PFSK-1 (cell line): ENCODE results near the gene TOP1.

ENCODE experiments used
- POLR2AphosphoS5 ChIP-seq: IDR thresholded peaks from 2 replicates; pipeline ENCODE4 v1.6.1; 2012; ENCODE audit warnings: low read depth, mild to moderate bottlenecking, control low read depth, low read length, moderate library complexity
- SIN3A ChIP-seq: IDR thresholded peaks from 2 replicates; pipeline ENCODE4 v1.6.1; 2012; ENCODE audit warnings: mild to moderate bottlenecking, low read length, moderate library complexity, borderline replicate concordance; ENCODE audit not compliant: insufficient read depth
- TAF1 ChIP-seq: IDR thresholded peaks from 2 replicates; pipeline ENCODE4 v1.6.1; 2012; ENCODE audit warnings: low read length, control low read depth, borderline replicate concordance; ENCODE audit not compliant: insufficient read depth

DNA sequence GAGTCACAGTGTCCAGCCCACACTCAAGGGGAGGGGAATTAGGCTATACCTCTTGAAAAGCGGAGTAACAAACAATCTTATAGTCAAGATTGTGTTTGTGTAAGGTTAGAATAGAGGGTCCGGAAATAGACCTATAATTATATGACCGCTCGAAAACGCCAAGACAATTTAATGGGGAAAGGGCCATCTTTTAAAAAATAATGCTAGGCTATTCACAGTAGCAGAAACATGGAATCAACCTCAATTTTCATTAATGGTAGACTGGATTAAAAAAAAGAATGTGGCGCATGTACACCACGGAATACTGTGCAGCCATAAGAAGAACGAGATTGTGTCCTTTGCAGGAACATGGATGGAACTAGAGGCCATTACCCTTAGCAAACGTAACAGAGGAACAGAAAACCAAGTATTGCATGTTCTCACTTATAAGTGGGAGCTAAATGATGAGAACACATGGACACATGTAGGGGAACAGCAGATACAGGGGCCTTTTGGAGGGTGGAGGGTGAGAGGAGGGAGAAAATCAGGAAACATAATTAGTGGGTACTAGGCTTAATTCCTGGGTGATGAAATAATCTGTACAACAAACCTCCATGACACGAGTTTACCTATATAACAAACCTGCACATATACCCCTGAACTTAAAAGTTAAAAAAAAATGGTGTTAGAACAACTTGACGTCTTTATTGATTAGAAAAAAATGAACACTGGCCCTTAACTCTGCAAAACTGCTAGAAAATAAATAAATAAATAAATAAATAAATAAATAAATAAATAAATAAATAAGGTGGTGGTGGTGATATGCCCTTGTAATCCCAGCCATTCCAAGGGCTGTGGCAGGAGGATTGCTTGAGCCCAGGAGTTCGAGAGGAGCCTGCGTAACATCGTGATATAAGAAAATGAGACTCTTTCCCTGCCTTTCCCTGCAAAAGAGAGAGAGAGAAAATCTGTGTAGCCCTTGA is 30.3 kb downstream of the TOP1 start:
- TF ChIP-seq SIN3A (no peak), POLR2AphosphoS5 (no peak), TAF1 (no peak)
